GM19099 (cell line): ENCODE results near the gene RARS1.

Experiments
- POLR2A ChIP-seq: IDR thresholded peaks from 3 replicates; pipeline ENCODE4 v1.6.1; 2011; ENCODE audit warnings: low read depth; ENCODE audit not compliant: insufficient read length; ENCODE audit errors: extremely low read depth

Gene RARS1

GRCh38 chr5:168486136-168486879, at the start of gene RARS1:
RARS1 (plus strand) TSS chr5:168486471; CDS start chr5:168486499, 28 bp downstream.
- TF ChIP-seq POLR2A = peak; percentile 95

- TF ChIP-seq POLR2A = no peak
Observed at GRCh38 chr5:168438349-168438748, 47.9 kb upstream of the RARS1 start.

GRCh38 chr5:168443533-168443932, 42.7 kb upstream of the RARS1 start:
- TF ChIP-seq POLR2A = no peak

- TF ChIP-seq POLR2A = no peak
Observed at GRCh38 chr5:168443950-168444700, 42.1 kb upstream of the RARS1 start.

- TF ChIP-seq POLR2A = no peak
Observed at GRCh38 chr5:168446983-168447619, 39.2 kb upstream of the RARS1 start.

DNA sequence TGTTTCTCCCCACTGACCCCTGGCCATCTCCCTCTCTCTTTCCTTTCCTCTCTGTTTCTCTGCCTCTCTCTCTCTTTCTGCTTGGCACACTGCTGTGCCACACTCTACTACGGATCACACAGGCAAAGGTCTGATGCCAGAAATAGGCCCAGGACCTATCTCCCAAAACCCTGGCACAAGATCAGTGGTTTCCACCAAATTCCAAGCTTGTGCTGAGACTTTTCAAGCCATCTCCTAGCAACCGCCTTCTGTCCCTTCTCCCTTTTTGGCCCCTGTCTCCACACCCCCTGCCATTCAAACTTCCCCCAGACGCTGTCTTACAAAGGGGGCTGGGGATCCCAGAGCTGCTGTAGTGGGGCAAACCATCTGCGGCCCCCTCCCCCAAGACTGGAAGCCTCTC, 38.5 kb upstream of the RARS1 start:
- TF ChIP-seq POLR2A = no peak

- no peak for TF ChIP-seq POLR2A
Observed at GRCh38 chr5:168449166-168449565, 37.1 kb upstream of the RARS1 start.

- TF ChIP-seq POLR2A = no peak
Observed at GRCh38 chr5:168451565-168451964, 34.7 kb upstream of the RARS1 start.

- TF ChIP-seq POLR2A = no peak
Observed at GRCh38 chr5:168455201-168455600, 31.1 kb upstream of the RARS1 start.

DNA sequence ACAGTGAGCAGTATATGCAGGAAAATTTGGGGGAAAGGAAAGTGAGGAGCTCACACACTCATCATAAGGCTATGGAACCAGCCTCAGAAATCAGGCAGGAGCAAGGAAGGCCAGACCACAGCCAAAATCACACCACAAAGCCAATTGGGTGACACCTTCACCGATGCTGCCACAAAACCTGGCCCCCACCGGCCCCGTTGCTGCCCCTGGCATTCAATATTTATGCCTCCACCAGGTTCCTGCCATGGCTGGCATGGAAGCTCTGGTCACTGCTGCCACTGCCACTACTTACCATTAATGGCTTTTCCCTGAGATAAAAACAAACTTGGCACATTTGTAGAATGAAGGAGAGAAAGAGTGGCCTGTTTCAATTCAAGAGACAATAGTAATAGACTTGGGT, 28.7 kb upstream of the RARS1 start:
- no peak for TF ChIP-seq POLR2A

DNA sequence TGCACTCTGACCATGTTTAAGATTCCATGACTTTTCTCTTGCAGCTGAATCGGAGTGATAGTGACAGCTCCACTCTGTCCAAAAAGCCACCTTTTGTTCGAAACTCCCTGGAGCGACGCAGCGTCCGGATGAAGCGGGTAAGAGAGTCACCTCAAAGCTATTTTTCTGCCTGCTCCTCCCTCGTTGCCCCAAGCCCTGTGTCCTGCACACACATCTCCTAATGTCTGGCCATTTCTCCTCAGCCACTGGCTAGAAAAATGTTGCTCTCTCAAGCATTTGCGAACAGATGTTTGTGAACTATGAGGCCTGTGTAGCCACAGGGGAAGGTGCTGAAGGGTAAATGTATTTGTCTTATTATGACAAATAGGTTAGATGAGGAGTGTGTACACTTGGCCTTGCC, 25.7 kb upstream of the RARS1 start:
- TF ChIP-seq POLR2A = no peak

DNA sequence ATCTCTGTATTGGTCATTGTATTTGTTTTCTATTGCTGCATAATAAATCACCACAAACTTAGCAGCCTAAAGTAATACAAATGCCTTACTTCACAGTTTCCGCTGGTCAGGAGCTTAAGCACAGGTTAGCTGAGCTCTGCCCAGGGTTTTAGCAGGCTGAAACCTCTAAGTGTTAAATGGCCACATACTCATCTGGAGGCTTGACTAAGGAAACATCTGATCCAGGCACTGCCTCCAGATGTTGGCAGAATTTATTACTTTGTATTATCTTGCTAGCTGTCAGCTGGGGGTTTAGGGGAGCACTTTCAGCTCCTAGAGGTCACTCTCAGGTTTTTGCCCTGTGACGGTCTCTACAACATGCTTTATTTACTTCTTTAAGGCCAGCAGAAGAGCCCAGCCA, 23.2 kb upstream of the RARS1 start:
- no peak for TF ChIP-seq POLR2A

DNA sequence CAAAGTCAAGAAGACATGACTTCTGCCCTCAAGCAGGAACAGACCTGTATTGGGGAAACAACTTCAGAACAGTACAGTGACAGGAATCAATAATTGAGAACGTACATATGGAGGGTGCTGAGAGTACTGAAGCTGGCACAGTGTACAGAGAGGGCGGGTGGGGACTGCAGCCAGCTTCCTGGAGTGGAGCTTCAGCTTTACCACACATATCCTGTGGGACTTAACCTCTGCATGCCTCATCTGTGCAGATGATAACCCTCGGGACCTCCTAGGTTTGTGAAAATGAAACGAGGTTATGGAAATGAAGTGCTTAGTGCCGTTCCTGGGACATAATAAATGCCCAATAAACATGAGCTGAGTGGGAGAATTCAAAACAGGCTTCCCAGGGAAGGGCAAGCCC, 22.1 kb upstream of the RARS1 start:
- no peak for TF ChIP-seq POLR2A

DNA sequence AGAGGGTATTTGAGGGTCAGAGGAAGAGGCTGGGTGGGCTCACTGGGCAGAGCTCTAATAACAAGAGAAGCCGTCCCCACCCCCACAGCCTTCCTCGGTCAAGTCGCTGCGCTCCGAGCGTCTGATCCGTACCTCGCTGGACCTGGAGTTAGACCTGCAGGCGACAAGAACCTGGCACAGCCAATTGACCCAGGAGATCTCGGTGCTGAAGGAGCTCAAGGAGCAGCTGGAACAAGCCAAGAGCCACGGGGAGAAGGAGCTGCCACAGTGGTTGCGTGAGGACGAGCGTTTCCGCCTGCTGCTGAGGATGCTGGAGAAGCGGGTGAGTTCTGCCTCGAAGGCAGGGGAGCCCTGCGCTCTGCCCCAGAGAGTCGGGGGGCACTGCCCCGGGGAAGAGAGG, 21.6 kb upstream of the RARS1 start:
- TF ChIP-seq POLR2A = no peak

DNA sequence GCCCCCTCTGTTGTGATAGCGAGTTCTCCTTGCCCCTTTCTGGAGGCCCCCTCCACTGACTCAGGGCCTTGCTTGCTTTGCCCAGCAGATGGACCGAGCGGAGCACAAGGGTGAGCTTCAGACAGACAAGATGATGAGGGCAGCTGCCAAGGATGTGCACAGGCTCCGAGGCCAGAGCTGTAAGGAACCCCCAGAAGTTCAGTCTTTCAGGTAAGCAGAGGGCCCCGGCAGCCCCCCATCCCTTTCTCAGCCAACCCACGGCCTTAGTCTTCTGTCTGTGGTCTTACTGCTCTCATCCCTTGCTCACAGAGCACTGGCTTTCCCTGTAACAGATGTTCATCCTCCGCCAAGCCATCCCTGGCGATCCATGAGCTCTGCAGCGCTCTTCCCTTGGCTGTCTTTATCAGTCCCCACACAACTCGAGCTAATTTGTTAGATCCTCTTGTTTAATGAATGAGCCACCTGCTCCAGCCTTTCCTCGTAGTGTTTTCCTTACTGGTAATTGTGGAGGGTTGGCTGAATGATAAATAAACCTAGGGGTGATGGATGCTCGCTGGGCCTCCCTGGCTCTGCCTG, 18.4 kb upstream of the RARS1 start:
- no peak for TF ChIP-seq POLR2A

DNA sequence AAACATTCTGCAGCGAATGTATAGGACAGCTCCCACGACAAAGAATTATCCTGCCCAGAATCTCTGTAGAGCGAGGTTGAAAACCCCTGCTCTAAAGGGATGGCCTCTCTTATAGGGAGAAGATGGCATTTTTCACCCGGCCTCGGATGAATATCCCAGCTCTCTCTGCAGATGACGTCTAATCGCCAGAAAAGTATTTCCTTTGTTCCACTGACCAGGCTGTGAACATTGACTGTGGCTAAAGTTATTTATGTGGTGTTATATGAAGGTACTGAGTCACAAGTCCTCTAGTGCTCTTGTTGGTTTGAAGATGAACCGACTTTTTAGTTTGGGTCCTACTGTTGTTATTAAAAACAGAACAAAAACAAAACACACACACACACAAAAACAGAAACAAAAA, 17.4 kb upstream of the RARS1 start:
- TF ChIP-seq POLR2A = no peak

- TF ChIP-seq POLR2A = no peak
Observed at GRCh38 chr5:168469816-168470215, 16.5 kb upstream of the RARS1 start.
